T-helper 2 cell treated with Interferon-gamma antibody and Interleukin-4, amounts not matched to agents 5 μg/mL and 100 μg/mL, for 36 hours (primary cell): ENCODE results near the gene TAB2.
A peak's percentile ranks its signal among the peaks of the same experiment; 100 is the strongest.
"Not testable (repeated sequence)": the region's sequence is repeated elsewhere in the genome, so short reads cannot be mapped to it uniquely, and the experiment has no call there.

Source experiments
- DNase-seq: peaks from one replicate; pipeline ENCODE4 v3.0.0; 2021; ENCODE audit warnings: low spot score
- H3K27ac Mint-ChIP-seq: one replicate; pipeline ENCODE4 v1.8.0; 2021; ENCODE audit warnings: mild to moderate bottlenecking, mixed read lengths
- H3K27me3 Mint-ChIP-seq: one replicate; pipeline ENCODE4 v1.8.0; 2021; ENCODE audit warnings: low read depth, mixed read lengths
- H3K36me3 Mint-ChIP-seq: one replicate; pipeline ENCODE4 v1.8.0; 2021; ENCODE audit warnings: low read depth, mixed read lengths
- H3K4me1 Mint-ChIP-seq: one replicate; pipeline ENCODE4 v1.8.0; 2021; ENCODE audit warnings: low read depth, mixed read lengths
- H3K4me3 Mint-ChIP-seq: one replicate; pipeline ENCODE4 v1.8.0; 2022; ENCODE audit warnings: mild to moderate bottlenecking, moderate library complexity, mixed read lengths
- H3K9me3 Mint-ChIP-seq: one replicate; pipeline ENCODE4 v1.8.0; 2021; ENCODE audit warnings: mixed read lengths

TAB2 gene

DNA sequence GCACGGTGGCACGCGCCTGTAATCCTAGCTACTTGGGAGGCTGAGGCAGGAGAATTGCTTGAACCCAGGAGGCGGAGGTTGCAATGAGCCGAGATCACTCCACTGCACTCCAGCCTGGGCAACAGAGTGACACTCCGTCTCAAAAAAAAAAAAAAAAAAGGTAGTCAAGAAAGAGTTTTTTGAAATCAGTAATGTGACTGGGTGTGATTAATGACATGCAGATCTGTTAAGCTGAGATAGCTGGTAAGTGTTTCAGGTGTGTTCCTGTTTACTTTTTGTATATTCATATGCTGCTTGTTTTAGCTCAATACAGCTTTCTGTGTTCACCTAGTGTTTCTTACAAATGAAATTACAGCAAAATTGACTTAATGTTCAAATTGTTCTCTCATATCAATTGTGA is 31.8 kb downstream of the TAB2 start:
- not testable (repeated sequence) for H3K27me3 Mint-ChIP-seq, H3K4me3 Mint-ChIP-seq, H3K9me3 Mint-ChIP-seq, DNase-seq, H3K27ac Mint-ChIP-seq
- Mint-ChIP-seq H3K4me1 (peaks cover 42% of the 10 kb centered on the region), H3K36me3 (peaks cover 45% of the 10 kb centered on the region)

DNA sequence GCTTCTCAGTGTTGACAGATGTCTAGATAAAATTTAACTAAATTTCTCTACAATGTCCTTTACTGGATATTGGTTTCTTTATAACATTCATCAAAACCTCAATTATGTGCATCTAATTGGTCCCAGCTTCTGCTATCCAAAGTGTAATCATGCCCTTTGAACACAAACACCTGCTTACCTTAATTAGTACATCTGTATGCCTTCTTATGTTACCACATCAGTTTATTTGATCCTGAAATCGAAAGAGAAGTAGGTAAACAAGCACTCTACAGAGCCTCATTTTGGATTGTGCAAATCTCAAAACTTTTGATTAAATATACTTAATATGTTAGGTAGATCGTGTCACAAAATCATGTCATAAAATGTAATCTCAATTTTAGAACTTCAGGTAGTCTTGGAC is 36.5 kb downstream of the TAB2 start:
- Mint-ChIP-seq H3K4me1 (peaks cover 44% of the 10 kb centered on the region), H3K4me3 (no peak overlapping the region), H3K27ac (no peak overlapping the region), H3K9me3 (no peaks in the 10 kb centered on the region), H3K27me3 (no peaks in the 10 kb centered on the region), H3K36me3 (peaks cover 57% of the 10 kb centered on the region)
- DNase-seq: no peak

DNA sequence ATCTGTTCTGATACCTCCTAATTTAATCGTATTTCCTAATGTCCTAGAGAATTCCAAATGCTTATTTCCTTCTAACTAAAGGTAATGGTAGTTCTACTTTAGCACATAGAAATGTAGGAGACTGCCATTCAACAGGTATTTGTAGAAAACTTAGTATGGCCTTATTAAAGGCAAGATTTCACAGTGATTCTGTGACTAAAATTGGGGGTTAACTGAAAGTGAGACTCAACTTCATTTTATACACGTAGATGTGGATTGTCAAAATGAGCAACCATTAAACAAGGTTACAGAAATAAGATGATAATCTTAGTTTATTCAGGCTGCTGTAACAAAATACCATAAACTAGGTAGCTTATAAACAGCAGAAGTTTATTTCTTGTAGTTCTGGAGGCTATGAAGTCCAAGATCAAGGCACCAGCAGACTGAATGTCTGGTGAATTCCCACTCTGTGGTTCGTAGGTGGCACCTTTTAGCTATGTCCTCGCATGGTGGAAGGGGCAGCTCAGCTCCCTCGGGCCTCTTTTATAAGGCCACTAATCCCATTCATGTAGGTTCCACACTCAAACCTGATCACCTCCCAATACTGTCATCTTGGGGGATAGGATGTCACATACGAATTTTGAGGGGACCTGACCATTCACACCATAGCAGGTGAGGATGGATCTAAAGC is 38.7 kb downstream of the TAB2 start:
- Mint-ChIP-seq H3K27ac (no peak overlapping the region), H3K9me3 (no peaks in the 10 kb centered on the region), H3K36me3 (peaks cover 57% of the 10 kb centered on the region), H3K27me3 (no peaks in the 10 kb centered on the region), H3K4me1 (peaks cover 52% of the 10 kb centered on the region), H3K4me3 (no peak overlapping the region)
- DNase-seq: no peak

DNA sequence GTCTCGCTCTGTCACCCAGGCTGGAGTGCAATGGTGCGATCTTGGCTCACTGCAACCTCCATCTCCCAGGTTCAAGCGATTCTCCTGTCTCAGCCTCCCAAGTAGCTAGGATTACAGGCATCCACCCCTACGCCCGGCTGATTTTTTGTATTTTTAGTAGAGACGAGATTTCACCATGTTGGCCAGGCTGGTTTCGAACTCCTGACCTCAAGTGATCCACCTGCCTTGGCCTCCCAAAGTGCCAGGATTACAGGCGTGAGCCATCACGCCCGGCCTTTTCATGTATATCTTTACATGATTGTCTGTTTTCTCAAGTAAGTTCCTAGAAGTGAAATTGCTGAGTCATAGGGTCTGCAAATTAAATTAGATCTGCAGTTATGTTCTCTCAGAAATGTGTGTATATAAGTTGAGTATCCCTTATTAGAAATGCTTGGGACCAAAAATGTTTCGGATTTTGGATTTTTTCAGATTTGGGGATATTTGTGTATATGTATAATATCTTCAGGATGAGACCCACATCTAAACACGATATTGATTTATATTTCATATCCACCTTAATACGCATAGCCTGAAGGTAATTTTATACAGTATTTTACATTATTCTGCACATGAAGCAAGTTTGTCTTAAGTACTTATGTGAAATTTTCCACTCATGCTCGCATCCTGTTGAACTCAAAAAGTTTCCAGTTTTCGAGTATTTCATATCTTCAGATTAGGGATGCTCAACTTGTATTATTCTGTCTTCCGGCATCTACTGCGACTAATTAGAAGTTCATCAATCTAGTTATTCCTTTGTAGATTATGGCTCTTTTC is 40.4 kb downstream of the TAB2 start:
- no peak overlapping the region for H3K4me3 Mint-ChIP-seq

DNA sequence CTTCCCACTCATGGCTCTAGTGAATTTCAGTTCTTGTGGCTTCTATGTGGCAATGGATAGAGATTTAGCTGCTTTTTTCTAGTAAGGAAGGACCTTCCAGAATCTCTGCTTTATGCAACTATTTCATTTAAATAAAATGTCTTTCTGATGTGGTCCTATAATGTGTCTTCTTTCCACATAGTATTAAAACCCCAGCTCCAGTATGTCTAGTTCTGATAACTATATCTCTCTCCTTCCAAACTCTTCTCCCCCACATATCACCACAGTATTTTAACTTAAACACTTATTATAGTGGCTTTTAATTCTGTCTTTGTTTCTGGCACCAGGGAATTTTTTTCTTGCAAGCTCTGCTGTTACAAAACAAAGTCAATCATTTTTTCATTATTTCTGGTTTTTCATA is 41.9 kb downstream of the TAB2 start:
- Mint-ChIP-seq H3K9me3 (no peaks in the 10 kb centered on the region), H3K27ac (no peak overlapping the region), H3K4me1 (peaks cover 58% of the 10 kb centered on the region), H3K36me3 (peaks cover 65% of the 10 kb centered on the region), H3K27me3 (no peaks in the 10 kb centered on the region), H3K4me3 (no peak overlapping the region)
- DNase-seq: no peak

More for the DNA sequence above, 40.4 kb downstream of the TAB2 start:
- Mint-ChIP-seq H3K9me3 (no peaks in the 10 kb centered on the region), H3K27ac (no peak overlapping the region), H3K27me3 (no peaks in the 10 kb centered on the region), H3K4me1 (peaks cover 58% of the 10 kb centered on the region), H3K36me3 (peaks cover 65% of the 10 kb centered on the region)
- DNase-seq: no peak

DNA sequence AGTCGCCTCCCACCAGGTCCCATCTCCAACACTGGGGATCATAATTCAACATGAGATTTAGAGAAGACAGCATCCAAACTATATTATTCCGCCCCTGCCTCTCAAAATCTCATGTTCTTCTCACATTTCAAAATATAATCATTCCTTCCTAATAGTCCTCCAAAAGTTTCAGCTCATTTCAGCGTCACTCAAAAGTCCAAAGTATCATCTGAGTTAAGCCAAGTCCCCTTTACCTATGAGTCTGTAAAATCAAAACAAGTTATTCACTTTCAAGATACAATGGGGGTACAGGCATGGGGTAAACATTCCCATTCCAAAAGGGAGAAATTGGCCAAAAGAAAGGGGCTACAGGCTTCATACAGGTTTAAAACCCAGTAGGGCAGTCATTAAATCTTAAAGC is 43.0 kb downstream of the TAB2 start:
- H3K36me3 Mint-ChIP-seq: peaks cover 61% of the 10 kb centered on the region
- peaks cover 63% of the 10 kb centered on the region for H3K4me1 Mint-ChIP-seq
- no peak overlapping the region for H3K27ac Mint-ChIP-seq

DNA sequence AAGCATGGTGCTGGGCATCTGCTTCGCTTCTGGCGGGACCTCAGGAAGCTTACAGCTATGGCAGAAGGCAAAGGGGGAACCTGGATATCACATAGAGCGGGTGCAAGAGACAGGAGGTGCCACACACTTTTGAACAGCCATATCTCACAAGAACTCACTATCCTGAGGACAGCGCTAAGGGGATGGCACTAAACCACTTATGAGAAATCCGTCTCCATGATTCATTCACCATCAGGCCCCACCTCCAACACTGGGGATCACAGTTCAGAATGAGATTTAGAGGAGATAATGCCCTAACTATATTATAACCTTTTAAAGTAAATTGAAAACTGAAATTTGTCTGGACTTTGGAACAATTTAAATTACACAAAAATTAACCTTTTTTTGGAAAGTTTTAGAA is 44.8 kb downstream of the TAB2 start:
- Mint-ChIP-seq H3K9me3 (no peaks in the 10 kb centered on the region), H3K36me3 (peaks cover 52% of the 10 kb centered on the region), H3K4me3 (no peak overlapping the region), H3K27me3 (no peaks in the 10 kb centered on the region), H3K4me1 (peaks cover 59% of the 10 kb centered on the region), H3K27ac (peak overlapping the region; percentile 3)
- DNase-seq: peak; percentile 31

More for the DNA sequence above, 43.0 kb downstream of the TAB2 start:
- no peaks in the 10 kb centered on the region for H3K27me3 Mint-ChIP-seq
- H3K9me3 Mint-ChIP-seq: no peaks in the 10 kb centered on the region
- no peak for DNase-seq
- H3K4me3 Mint-ChIP-seq: no peak overlapping the region

DNA sequence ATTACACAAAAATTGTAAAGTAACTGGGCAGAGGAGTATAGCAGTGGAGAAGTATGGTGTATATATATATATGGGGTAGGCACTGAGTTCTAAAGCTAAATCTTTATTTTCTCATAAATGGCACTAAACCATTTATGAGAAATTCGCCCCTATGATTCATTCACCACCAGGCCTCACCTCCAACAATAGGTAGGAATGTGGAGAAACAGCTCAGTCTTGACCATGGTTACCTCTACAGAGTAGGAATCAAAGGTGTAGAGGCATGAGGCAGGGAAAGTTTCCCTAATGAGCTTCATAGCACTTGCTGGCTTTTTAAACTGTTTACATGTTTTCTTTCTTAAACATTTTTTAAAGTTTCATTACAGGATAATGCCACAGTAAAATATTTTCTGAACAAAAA is 45.6 kb downstream of the TAB2 start:
- Mint-ChIP-seq H3K36me3 (peaks cover 47% of the 10 kb centered on the region), H3K9me3 (no peaks in the 10 kb centered on the region), H3K27ac (no peak overlapping the region), H3K4me1 (peaks cover 54% of the 10 kb centered on the region), H3K27me3 (no peaks in the 10 kb centered on the region), H3K4me3 (no peak overlapping the region)
- DNase-seq: no peak

DNA sequence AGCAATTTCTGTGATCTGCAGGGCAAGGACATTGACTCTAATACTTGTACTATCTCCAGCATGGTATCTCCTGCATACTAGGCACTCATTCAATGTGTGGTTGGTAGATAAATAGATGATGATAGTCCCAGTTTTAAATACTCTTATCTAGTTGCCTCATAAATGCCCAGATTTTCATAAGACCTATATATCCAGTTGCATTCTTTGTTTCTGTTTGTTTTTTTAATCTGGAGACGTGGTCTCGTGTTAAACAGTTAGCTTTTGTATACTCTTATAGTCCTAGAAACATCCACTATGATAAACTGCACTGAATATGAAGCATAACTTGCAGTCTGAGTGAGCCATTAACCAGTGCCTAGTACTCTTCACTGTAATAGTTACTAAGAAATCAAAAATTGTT is 47.0 kb downstream of the TAB2 start:
- H3K36me3 Mint-ChIP-seq: peaks cover 37% of the 10 kb centered on the region
- H3K4me1 Mint-ChIP-seq: peaks cover 42% of the 10 kb centered on the region
- no peaks in the 10 kb centered on the region for H3K9me3 Mint-ChIP-seq
- H3K4me3 Mint-ChIP-seq: peak overlapping the region; percentile 7
- H3K27ac Mint-ChIP-seq: peak overlapping the region; percentile 32
- no peaks in the 10 kb centered on the region for H3K27me3 Mint-ChIP-seq
- DNase-seq: no peak

DNA sequence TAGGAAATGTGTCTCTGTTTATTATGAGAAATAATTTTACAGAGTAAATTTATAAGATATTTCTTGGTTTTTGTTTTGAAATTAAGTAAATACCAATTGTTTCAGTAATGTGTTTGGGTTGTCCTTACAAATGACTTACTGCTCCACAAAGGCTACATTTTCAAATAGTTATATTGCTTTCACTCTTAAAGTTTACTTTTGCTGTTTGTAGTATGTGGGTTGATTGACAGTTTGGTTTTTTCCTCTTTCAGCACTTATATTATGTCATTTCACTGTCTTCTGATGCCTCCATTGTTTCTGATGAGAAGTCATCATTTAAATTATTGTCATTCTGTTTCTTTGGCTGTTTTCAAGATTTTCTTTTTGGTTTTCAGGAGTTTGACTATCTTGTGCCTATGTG is 47.7 kb downstream of the TAB2 start:
- H3K27me3 Mint-ChIP-seq: no peaks in the 10 kb centered on the region
- no peaks in the 10 kb centered on the region for H3K9me3 Mint-ChIP-seq
- no peak for DNase-seq
- peaks cover 38% of the 10 kb centered on the region for H3K36me3 Mint-ChIP-seq
- H3K4me1 Mint-ChIP-seq: peaks cover 42% of the 10 kb centered on the region
- H3K27ac Mint-ChIP-seq: peak overlapping the region; percentile 65
- peak overlapping the region; percentile 58 for H3K4me3 Mint-ChIP-seq

DNA sequence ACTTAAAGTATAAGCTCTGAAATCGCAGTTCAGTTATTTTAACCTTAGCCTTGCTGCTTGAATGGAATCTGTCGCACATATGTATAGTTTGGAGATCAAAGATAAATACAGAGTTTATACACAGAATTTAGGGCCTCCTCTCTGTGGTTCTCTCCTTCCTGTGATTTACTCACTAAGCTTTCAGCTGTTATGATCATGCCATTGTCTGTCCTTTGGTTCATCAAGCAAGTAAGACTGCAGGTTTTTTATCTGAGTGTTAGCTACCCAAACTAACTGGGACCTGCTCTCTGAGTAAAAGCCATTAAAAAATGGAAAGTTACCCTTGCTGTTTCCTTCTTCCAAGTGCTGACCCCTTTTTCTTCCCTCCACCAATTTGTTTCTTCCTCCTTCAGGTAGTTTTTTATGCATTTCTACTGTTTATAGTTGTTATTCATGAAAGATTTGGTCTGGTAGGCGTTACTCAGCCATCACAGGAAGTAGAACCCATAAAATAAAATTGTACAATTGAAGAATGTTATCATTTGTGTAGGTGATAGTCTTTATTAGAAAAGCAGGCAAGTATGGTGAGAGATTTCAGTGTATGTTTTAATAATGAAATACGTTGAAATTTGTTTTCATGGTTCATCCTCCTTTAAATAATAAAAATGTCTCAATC is 48.9 kb downstream of the TAB2 start:
- no peak overlapping the region for H3K4me3 Mint-ChIP-seq
- peaks cover 39% of the 10 kb centered on the region for H3K36me3 Mint-ChIP-seq
- no peaks in the 10 kb centered on the region for H3K27me3 Mint-ChIP-seq
- DNase-seq: no peak
- no peak overlapping the region for H3K27ac Mint-ChIP-seq
- no peaks in the 10 kb centered on the region for H3K9me3 Mint-ChIP-seq
- H3K4me1 Mint-ChIP-seq: peaks cover 45% of the 10 kb centered on the region

DNA sequence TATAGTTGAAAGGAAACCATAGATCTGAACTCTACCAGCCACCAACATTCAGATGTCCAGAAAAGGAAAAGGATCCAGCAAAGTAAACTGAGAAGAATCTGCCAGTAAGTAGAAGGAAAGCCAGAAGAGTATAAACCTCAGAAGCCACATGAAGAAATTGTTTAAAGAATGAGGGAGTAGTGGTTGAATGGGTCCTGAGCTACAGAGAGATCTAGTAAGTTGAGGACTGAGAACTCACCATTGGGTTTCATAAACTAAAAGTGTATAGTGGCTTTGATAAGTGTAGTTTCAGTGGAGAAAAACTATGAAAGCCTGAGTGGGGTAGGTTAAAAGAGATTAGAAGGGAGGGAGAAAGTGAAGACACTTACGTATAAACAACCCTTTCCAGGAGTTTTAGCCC is 50.6 kb downstream of the TAB2 start:
- no peak overlapping the region for H3K4me3 Mint-ChIP-seq
- peaks cover 33% of the 10 kb centered on the region for H3K36me3 Mint-ChIP-seq
- H3K9me3 Mint-ChIP-seq: no peaks in the 10 kb centered on the region
- no peak for DNase-seq
- H3K27ac Mint-ChIP-seq: no peak overlapping the region
- peaks cover 44% of the 10 kb centered on the region for H3K4me1 Mint-ChIP-seq
- no peaks in the 10 kb centered on the region for H3K27me3 Mint-ChIP-seq

DNA sequence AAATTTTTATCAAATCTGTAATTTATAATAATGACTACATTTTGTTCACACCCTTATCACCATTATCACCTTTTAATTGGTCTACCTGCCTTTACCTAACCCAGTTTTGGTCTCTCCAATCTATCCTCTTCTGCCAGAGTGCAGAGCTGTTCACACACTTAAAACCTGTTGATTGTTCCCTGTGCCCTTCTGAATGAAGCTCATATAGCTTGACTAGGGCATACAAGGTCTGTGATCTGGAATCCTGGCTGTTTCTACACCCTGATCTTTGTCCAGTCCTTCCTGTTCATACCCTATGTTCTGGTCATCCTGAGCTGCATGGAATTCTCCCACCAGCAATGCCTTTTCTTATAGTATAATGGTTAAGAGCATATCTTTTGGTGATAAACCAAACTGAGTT is 53.6 kb downstream of the TAB2 start:
- H3K4me3 Mint-ChIP-seq: no peak overlapping the region
- peaks cover 47% of the 10 kb centered on the region for H3K36me3 Mint-ChIP-seq
- peak overlapping the region; percentile 6 for H3K27ac Mint-ChIP-seq

DNA sequence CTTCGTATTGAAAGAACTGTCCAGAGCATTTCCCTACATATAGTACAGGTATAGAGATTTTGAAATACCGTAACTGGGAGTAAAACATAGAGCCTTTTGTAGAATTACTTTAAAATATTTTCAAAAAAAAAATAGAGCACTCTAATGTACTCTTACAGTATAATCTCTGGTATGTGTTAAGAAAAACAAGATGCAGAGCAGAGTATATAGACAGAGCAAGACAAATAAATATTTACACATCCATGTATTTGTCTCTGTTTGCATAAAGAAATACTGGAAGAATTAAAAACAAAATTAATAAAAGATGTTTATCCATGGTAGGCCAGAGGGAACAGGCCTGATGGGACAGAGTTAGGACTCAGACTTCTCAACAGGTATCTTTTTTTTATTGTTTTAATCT is 54.5 kb downstream of the TAB2 start:
- H3K27ac Mint-ChIP-seq: no peak overlapping the region
- H3K4me3 Mint-ChIP-seq: no peak overlapping the region
- H3K4me1 Mint-ChIP-seq: peaks cover 53% of the 10 kb centered on the region
- no peaks in the 10 kb centered on the region for H3K9me3 Mint-ChIP-seq
- no peak for DNase-seq
- peaks cover 54% of the 10 kb centered on the region for H3K36me3 Mint-ChIP-seq
- no peaks in the 10 kb centered on the region for H3K27me3 Mint-ChIP-seq

More for the DNA sequence above, 53.6 kb downstream of the TAB2 start:
- no peak for DNase-seq
- no peaks in the 10 kb centered on the region for H3K9me3 Mint-ChIP-seq
- H3K27me3 Mint-ChIP-seq: no peaks in the 10 kb centered on the region
- peaks cover 47% of the 10 kb centered on the region for H3K4me1 Mint-ChIP-seq
